HEK293 (cell line): ENCODE measurements around the gene RASL12.

Experiments used
- CTCF ChIA-PET: fragments of 350-600 bp; formaldehyde crosslinking; extraction: SDS; loops from one replicate; lab custom pipeline; 2021; ENCODE audit warnings: antibody characterized with exemption; lab: Yijun Ruan, JAX
- POLR2A ChIA-PET: fragments of 300-600 bp; formaldehyde crosslinking; extraction: SDS; loops from one replicate; lab custom pipeline; 2020; ENCODE audit warnings: antibody characterized with exemption, inconsistent platforms; lab: Yijun Ruan, JAX
- H3K27ac ChIP-seq: fragments of 200-500 bp; sonication (Bioruptor generic); 2 replicates; pipeline ENCODE4 v1.5.1; 2014; ENCODE audit warnings: low read depth, low read length, control low read depth, inconsistent platforms; ENCODE audit errors: extremely low read depth
- H3K36me3 ChIP-seq, 2 experiments: fragments of 200-500 bp in 1 of 2; sonication (Bioruptor generic) in 1 of 2; 1 replicate in 1 of 2; 2 replicates in 1 of 2; pipeline ENCODE4 v1.5.1; 2014 to 2017; ENCODE audit warnings: inconsistent platforms in 2 of 2, low read length in 2 of 2; ENCODE audit not compliant: control insufficient read depth in 2 of 2, insufficient read depth in 1 of 2
- H3K4me1 ChIP-seq: fragments of 200-500 bp; sonication (Bioruptor generic); 2 replicates; pipeline ENCODE4 v1.5.1; 2014; ENCODE audit warnings: mild to moderate bottlenecking, low read length, inconsistent platforms; ENCODE audit not compliant: control insufficient read depth, insufficient read depth
- H3K4me3 ChIP-seq: 2 replicates; pipeline ENCODE4 v1.5.1; 2011; ENCODE audit warnings: low read depth, mild to moderate bottlenecking, control low read depth, low read length, moderate library complexity
- H3K9me3 ChIP-seq: fragments of 200-500 bp; sonication (Bioruptor generic); 2 replicates; pipeline ENCODE4 v1.5.1; 2014; ENCODE audit warnings: low read depth, low read length, inconsistent platforms; ENCODE audit not compliant: control insufficient read depth, insufficient read depth
- EGR2 ChIP-seq: fragments of 450-650 bp; formaldehyde crosslinking; IDR thresholded peaks from 2 replicates; pipeline ENCODE4 v1.5.1; 2016; ENCODE audit warnings: low read depth, missing biosample characterization, missing genetic modification characterization
- FEZF1 ChIP-seq: fragments of 450-650 bp; formaldehyde crosslinking; IDR thresholded peaks from 2 replicates; pipeline ENCODE4 v1.5.1; 2016; ENCODE audit warnings: missing biosample characterization, missing genetic modification characterization
- GLI2 ChIP-seq: fragments of 450-650 bp; formaldehyde crosslinking; IDR thresholded peaks from 2 replicates; pipeline ENCODE4; 2017; ENCODE audit warnings: missing biosample characterization, missing genetic modification characterization, low read depth, borderline replicate concordance
- GLI4 ChIP-seq: fragments of 450-650 bp; formaldehyde crosslinking; IDR thresholded peaks from 2 replicates; pipeline ENCODE4 v1.5.1; 2016; ENCODE audit warnings: missing biosample characterization, missing genetic modification characterization
- KLF1 ChIP-seq: fragments of 450-650 bp; formaldehyde crosslinking; IDR thresholded peaks from 2 replicates; pipeline ENCODE4 v1.5.1; 2016; ENCODE audit warnings: missing biosample characterization, missing genetic modification characterization
- SP3 ChIP-seq: fragments of 450-650 bp; formaldehyde crosslinking; IDR thresholded peaks from 2 replicates; pipeline ENCODE4 v1.5.1; 2016; ENCODE audit warnings: missing biosample characterization, missing genetic modification characterization
- ZBTB8A ChIP-seq: fragments of 450-650 bp; formaldehyde crosslinking; IDR thresholded peaks from 2 replicates; pipeline ENCODE4 v1.5.1; 2016; ENCODE audit warnings: missing biosample characterization, missing genetic modification characterization
- ZFP69B ChIP-seq: fragments of 450-650 bp; formaldehyde crosslinking; IDR thresholded peaks from 2 replicates; pipeline ENCODE4 v1.5.1; 2016; ENCODE audit warnings: missing biosample characterization, missing genetic modification characterization
- ZNF133 ChIP-seq: fragments of 450-650 bp; formaldehyde crosslinking; IDR thresholded peaks from 2 replicates; pipeline ENCODE4 v1.5.1; 2016; ENCODE audit warnings: missing biosample characterization, missing genetic modification characterization
- ZNF202 ChIP-seq: fragments of 450-650 bp; formaldehyde crosslinking; IDR thresholded peaks from 2 replicates; pipeline ENCODE4 v1.5.1; 2016; ENCODE audit warnings: missing biosample characterization, missing genetic modification characterization, borderline replicate concordance
- ZNF266 ChIP-seq: fragments of 450-650 bp; formaldehyde crosslinking; IDR thresholded peaks from 2 replicates; pipeline ENCODE4 v1.5.1; 2016; ENCODE audit warnings: missing biosample characterization, missing genetic modification characterization, low read depth
- ZNF366 ChIP-seq: fragments of 450-650 bp; formaldehyde crosslinking; conservative IDR thresholded peaks from 2 replicates; pipeline ENCODE4 v1.5.1; 2016; ENCODE audit warnings: missing biosample characterization, missing genetic modification characterization
- ZNF473 ChIP-seq: fragments of 450-650 bp; formaldehyde crosslinking; IDR thresholded peaks from 2 replicates; pipeline ENCODE4 v1.5.1; 2017; ENCODE audit warnings: missing biosample characterization, missing genetic modification characterization
- ZNF560 ChIP-seq: fragments of 450-650 bp; formaldehyde crosslinking; IDR thresholded peaks from 2 replicates; pipeline ENCODE4 v1.5.1; 2017; ENCODE audit warnings: missing biosample characterization, missing genetic modification characterization, borderline replicate concordance
- ZNF624 ChIP-seq: fragments of 450-650 bp; formaldehyde crosslinking; IDR thresholded peaks from 2 replicates; pipeline ENCODE4 v1.5.1; 2017; ENCODE audit warnings: missing biosample characterization, missing genetic modification characterization
- ZNF626 ChIP-seq: fragments of 450-650 bp; sonication (Bioruptor Pico); formaldehyde crosslinking; IDR thresholded peaks from 2 replicates; pipeline ENCODE4 v1.5.1; 2018; ENCODE audit warnings: missing biosample characterization, missing genetic modification characterization, inconsistent platforms
- ZNF677 ChIP-seq: fragments of 450-650 bp; IDR thresholded peaks from 2 replicates; pipeline ENCODE4 v1.5.0; 2018; ENCODE audit warnings: missing biosample characterization, mild to moderate bottlenecking, missing genetic modification characterization, moderate library complexity
- ZNF792 ChIP-seq: fragments of 450-650 bp; formaldehyde crosslinking; IDR thresholded peaks from 2 replicates; pipeline ENCODE4 v1.5.1; 2016; ENCODE audit warnings: missing biosample characterization, missing genetic modification characterization
- ZSCAN16 ChIP-seq: fragments of 450-650 bp; formaldehyde crosslinking; IDR thresholded peaks from 2 replicates; pipeline ENCODE4 v1.5.1; 2016; ENCODE audit warnings: missing biosample characterization, missing genetic modification characterization
- TF ChIP-seq, protein P1 (sequence below): fragments of 450-650 bp; formaldehyde crosslinking; conservative IDR thresholded peaks from 2 replicates; pipeline ENCODE4 v1.5.1; 2016; ENCODE audit warnings: low read depth, missing biosample characterization, missing genetic modification characterization
- TF ChIP-seq, protein P2 (sequence below): fragments of 450-650 bp; formaldehyde crosslinking; IDR thresholded peaks from 2 replicates; pipeline ENCODE4 v1.5.1; 2016; ENCODE audit warnings: missing biosample characterization, missing genetic modification characterization
- TF ChIP-seq, protein P3 (sequence below): fragments of 450-650 bp; formaldehyde crosslinking; IDR thresholded peaks from 2 replicates; pipeline ENCODE4; 2016; ENCODE audit warnings: missing biosample characterization, missing genetic modification characterization
- TF ChIP-seq, protein P4 (sequence below): fragments of 450-650 bp; formaldehyde crosslinking; IDR thresholded peaks from 2 replicates; pipeline ENCODE4 v1.5.1; 2016; ENCODE audit warnings: missing biosample characterization, missing genetic modification characterization
- TF ChIP-seq, protein P5 (sequence below): fragments of 450-650 bp; formaldehyde crosslinking; IDR thresholded peaks from 2 replicates; pipeline ENCODE4 v1.5.1; 2017; ENCODE audit warnings: missing biosample characterization, missing genetic modification characterization

The RASL12 gene

DNA sequence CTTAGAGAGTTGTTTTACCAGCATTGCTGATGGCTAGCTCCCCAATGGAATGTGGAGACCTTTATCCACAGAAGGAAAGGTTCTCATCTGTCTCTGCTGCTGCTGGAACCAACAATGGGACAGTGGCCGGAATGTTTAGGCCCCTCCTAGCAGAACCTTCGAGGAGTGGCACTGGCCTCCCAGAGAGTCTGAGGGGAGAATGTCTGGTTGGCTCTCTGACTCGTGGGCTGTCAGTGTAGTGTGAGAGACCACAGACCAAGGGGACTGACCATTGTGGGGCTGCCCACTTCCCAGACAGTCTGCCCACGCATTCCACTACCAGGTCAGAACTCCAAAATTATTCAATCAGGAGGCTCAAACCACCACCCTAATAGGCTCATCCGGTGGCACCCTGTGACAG is 5.1 kb downstream of the RASL12 start (continued):
- TF ChIP-seq, protein P1, sequence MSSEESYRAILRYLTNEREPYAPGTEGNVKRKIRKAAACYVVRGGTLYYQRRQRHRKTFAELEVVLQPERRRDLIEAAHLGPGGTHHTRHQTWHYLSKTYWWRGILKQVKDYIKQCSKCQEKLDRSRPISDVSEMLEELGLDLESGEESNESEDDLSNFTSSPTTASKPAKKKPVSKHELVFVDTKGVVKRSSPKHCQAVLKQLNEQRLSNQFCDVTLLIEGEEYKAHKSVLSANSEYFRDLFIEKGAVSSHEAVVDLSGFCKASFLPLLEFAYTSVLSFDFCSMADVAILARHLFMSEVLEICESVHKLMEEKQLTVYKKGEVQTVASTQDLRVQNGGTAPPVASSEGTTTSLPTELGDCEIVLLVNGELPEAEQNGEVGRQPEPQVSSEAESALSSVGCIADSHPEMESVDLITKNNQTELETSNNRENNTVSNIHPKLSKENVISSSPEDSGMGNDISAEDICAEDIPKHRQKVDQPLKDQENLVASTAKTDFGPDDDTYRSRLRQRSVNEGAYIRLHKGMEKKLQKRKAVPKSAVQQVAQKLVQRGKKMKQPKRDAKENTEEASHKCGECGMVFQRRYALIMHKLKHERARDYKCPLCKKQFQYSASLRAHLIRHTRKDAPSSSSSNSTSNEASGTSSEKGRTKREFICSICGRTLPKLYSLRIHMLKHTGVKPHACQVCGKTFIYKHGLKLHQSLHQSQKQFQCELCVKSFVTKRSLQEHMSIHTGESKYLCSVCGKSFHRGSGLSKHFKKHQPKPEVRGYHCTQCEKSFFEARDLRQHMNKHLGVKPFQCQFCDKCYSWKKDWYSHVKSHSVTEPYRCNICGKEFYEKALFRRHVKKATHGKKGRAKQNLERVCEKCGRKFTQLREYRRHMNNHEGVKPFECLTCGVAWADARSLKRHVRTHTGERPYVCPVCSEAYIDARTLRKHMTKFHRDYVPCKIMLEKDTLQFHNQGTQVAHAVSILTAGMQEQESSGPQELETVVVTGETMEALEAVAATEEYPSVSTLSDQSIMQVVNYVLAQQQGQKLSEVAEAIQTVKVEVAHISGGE (tag by site-specific recombination) = no peak
- TF ChIP-seq GLI4 (no peak), ZNF266 (tag by site-specific recombination) (no peak), ZNF626 (tag by site-specific recombination) (no peak), ZNF366 (tag by site-specific recombination) (no peak), ZNF677 (no peak), ZNF202 (tag by site-specific recombination) (no peak)
- TF ChIP-seq, all 188 proteins: peak for 0

DNA sequence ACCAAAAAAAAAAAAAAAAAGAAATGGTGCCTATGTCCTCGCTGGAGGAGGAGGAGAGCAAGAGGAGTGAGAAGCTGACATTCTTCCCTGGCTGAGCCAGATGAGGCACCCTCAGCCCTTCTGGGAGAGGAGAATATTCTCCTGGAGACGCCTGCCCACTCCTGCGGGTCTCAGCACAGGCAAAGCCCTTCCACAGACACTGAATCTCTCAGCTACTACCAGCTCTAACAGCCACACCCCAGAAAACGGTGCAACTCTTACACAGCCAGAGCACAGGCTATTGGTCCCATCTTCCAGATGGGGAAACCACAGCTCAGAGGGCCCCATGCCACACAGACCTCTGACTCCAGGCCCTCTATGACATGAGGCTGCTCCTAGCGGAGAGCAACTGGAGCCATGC is 5.7 kb downstream of the RASL12 start:
- CTCF ChIA-PET = interaction anchor here (0.8 to 2.2 kb wide), 3 partner anchors 8 to 21 kb away, joined by 3 to 7 read pairs (median 5); no protein-coding TSS in a partner anchor
- TF ChIP-seq, protein P2, sequence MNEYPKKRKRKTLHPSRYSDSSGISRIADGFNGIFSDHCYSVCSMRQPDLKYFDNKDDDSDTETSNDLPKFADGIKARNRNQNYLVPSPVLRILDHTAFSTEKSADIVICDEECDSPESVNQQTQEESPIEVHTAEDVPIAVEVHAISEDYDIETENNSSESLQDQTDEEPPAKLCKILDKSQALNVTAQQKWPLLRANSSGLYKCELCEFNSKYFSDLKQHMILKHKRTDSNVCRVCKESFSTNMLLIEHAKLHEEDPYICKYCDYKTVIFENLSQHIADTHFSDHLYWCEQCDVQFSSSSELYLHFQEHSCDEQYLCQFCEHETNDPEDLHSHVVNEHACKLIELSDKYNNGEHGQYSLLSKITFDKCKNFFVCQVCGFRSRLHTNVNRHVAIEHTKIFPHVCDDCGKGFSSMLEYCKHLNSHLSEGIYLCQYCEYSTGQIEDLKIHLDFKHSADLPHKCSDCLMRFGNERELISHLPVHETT = no peak
- Histone ChIP-seq H3K4me1 (no peaks in the 10 kb centered on the region), H3K27ac (no peak overlapping the region), H3K4me3 (no peak overlapping the region), H3K36me3 (no peaks in the 10 kb centered on the region), H3K9me3 (no peaks in the 10 kb centered on the region)
- POLR2A ChIA-PET = no interaction called here

DNA sequence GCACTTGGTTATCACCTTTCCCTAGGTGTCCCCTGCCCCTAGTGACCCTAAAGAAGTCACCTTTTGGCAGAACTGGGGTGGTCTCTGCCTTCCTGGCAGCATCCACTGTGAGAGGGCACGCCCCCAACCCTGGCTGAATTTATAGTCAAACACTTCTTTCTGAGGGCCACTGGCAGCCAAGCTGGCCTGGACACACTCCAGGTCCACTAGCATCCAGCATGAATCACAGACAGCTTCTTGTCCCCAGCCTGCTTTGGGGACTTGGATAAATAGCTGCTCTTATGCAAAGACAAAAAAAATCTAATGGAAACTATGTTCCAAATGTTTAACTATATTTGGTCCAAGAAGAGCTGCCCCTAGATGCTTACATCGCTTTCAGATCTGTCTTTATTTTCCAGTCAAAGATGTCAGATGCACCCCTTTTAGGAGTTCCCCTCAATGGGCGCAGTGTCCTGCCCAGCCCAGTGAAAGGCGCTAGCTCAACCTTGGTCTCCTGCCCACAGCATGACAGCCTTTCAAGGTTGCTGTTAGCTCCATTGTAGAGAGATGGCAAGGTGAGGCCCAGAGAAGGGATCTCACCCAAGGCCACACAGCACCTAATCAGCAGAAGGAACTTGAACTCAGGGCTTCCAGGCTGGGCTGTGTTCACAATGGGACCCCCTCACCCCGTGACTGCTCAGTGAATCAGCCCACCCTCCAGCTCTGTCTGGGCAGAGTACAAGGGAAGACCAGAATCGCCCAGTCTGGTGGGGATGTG is 7.0 kb downstream of the RASL12 start:
- ChIA-PET CTCF (interaction anchor here (0.6 to 1.0 kb wide), 3 partner anchors 63 to 210 kb away, joined by 3 to 4 read pairs (median 3); no protein-coding TSS in a partner anchor), POLR2A (no interaction called here)
- no peaks in the 10 kb centered on the region for H3K4me1 ChIP-seq
- no peak for TF ChIP-seq KLF1 (tag by site-specific recombination)
- TF ChIP-seq EGR2 (tag by site-specific recombination) = no peak
- TF ChIP-seq ZFP69B = no peak
- TF ChIP-seq, protein P3, sequence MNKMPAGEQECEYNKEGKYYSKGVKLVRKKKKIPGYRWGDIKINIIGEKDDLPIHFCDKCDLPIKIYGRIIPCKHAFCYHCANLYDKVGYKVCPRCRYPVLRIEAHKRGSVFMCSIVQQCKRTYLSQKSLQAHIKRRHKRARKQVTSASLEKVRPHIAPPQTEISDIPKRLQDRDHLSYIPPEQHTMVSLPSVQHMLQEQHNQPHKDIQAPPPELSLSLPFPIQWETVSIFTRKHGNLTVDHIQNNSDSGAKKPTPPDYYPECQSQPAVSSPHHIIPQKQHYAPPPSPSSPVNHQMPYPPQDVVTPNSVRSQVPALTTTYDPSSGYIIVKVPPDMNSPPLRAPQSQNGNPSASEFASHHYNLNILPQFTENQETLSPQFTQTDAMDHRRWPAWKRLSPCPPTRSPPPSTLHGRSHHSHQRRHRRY (tag by site-specific recombination) = no peak
- no peak for TF ChIP-seq FEZF1
- no peak for TF ChIP-seq ZNF560 (tag by site-specific recombination)
- no peak for TF ChIP-seq ZSCAN16 (tag by site-specific recombination)
- TF ChIP-seq, protein P4, sequence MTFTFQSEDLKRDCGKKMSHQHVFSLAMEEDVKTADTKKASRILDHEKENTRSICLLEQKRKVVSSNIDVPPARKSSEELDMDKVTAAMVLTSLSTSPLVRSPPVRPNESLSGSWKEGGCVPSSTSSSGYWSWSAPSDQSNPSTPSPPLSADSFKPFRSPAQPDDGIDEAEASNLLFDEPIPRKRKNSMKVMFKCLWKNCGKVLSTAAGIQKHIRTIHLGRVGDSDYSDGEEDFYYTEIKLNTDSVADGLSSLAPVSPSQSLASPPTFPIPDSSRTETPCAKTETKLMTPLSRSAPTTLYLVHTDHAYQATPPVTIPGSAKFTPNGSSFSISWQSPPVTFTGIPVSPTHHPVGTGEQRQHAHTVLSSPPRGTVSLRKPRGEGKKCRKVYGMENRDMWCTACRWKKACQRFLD (tag by site-specific recombination) = no peak
- no peak for TF ChIP-seq ZNF624 (tag by site-specific recombination)
- TF ChIP-seq SP3 (tag by site-specific recombination) = no peak
- TF ChIP-seq ZNF473 (tag by site-specific recombination) = no peak
- no peak for TF ChIP-seq ZBTB8A (tag by site-specific recombination)
- no peak for TF ChIP-seq GLI2 (tag by site-specific recombination)
- no peak for TF ChIP-seq ZNF792 (tag by site-specific recombination)
- TF ChIP-seq ZNF133 (tag by site-specific recombination) = no peak
- TF ChIP-seq, protein P5, sequence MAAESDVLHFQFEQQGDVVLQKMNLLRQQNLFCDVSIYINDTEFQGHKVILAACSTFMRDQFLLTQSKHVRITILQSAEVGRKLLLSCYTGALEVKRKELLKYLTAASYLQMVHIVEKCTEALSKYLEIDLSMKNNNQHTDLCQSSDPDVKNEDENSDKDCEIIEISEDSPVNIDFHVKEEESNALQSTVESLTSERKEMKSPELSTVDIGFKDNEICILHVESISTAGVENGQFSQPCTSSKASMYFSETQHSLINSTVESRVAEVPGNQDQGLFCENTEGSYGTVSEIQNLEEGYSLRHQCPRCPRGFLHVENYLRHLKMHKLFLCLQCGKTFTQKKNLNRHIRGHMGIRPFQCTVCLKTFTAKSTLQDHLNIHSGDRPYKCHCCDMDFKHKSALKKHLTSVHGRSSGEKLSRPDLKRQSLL = no peak

More for the DNA sequence above, 7.0 kb downstream of the RASL12 start:
- no peaks in the 10 kb centered on the region for H3K36me3 ChIP-seq
- H3K9me3 ChIP-seq = no peaks in the 10 kb centered on the region
- no peak overlapping the region for H3K27ac ChIP-seq
- no peak overlapping the region for H3K4me3 ChIP-seq
